ENCODE measurements around the gene ZNF143. TPM values are rescaled to one million over a fixed set of nuclear protein-coding genes. Genes with fewer than 3 reads are reported as not detected.
"Not testable (repeated sequence)": the region's sequence is repeated elsewhere in the genome, so short reads cannot be mapped to it uniquely, and the experiment has no call there.

ZNF143 gene
- total RNA-seq, 1 donor from 2014 or later: 30.3 TPM

GRCh38 chr11:9530901-9531625 is 70.3 kb downstream of the ZNF143 start:
- no peak for DNase-seq (ENCODE audit: low spot score)
- Mint-ChIP-seq H3K27ac (no peak overlapping the region), H3K4me3 (no peak overlapping the region), H3K27me3 (ENCODE audit: insufficient read depth) (no peaks in the 10 kb centered on the region), H3K36me3 (ENCODE audit: low read depth) (peaks cover 12% of the 10 kb centered on the region), H3K9me3 (no peaks in the 10 kb centered on the region), H3K4me1 (ENCODE audit: low read depth) (no peaks in the 10 kb centered on the region)
- intact Hi-C loops (cut with micrococcal nuclease): loop anchor here (10.0 kb wide), 1 partner anchor 774 kb away; the partner anchor contains the start of gene ADM

GRCh38 chr11:9533058-9533457 is 72.2 kb downstream of the ZNF143 start:
- peaks cover 2% of the 10 kb centered on the region for H3K36me3 Mint-ChIP-seq (ENCODE audit: low read depth)
- no peak overlapping the region for H3K27ac Mint-ChIP-seq
- no peaks in the 10 kb centered on the region for H3K27me3 Mint-ChIP-seq (ENCODE audit: insufficient read depth)
- no peaks in the 10 kb centered on the region for H3K4me1 Mint-ChIP-seq (ENCODE audit: low read depth)
- H3K9me3 Mint-ChIP-seq: no peaks in the 10 kb centered on the region
- no peak for DNase-seq (ENCODE audit: low spot score)
- intact Hi-C loops (cut with micrococcal nuclease): loop anchor here (10.0 kb wide), 1 partner anchor 772 kb away; the partner anchor contains the start of gene ADM
- no peak overlapping the region for H3K4me3 Mint-ChIP-seq

GRCh38 chr11:9533736-9534473 is 73.1 kb downstream of the ZNF143 start:
- DNase-seq (ENCODE audit: low spot score): no peak
- Mint-ChIP-seq H3K4me3 (no peak overlapping the region), H3K36me3 (ENCODE audit: low read depth) (no peaks in the 10 kb centered on the region), H3K27ac (no peak overlapping the region), H3K4me1 (ENCODE audit: low read depth) (no peaks in the 10 kb centered on the region), H3K9me3 (no peaks in the 10 kb centered on the region), H3K27me3 (ENCODE audit: insufficient read depth) (no peaks in the 10 kb centered on the region)
- intact Hi-C loops (cut with micrococcal nuclease): loop anchor here (10.0 kb wide), 1 partner anchor 771 kb away; the partner anchor contains the start of gene ADM

GRCh38 chr11:9535189-9535781 is 74.5 kb downstream of the ZNF143 start:
- Mint-ChIP-seq H3K36me3 (ENCODE audit: low read depth) (no peaks in the 10 kb centered on the region), H3K4me3 (no peak overlapping the region), H3K9me3 (no peaks in the 10 kb centered on the region), H3K27me3 (ENCODE audit: insufficient read depth) (no peaks in the 10 kb centered on the region), H3K27ac (no peak overlapping the region), H3K4me1 (ENCODE audit: low read depth) (no peaks in the 10 kb centered on the region)
- peak; percentile 59 for DNase-seq (ENCODE audit: low spot score)
- intact Hi-C loops (cut with micrococcal nuclease): loop anchor here (1.0 to 10.0 kb wide), 4 partner anchors 40 to 770 kb away; partner anchors contain the start of gene ADM

GRCh38 chr11:9538548-9538947 is 77.7 kb downstream of the ZNF143 start:
- Mint-ChIP-seq H3K27me3 (ENCODE audit: insufficient read depth) (no peaks in the 10 kb centered on the region), H3K4me1 (ENCODE audit: low read depth) (no peaks in the 10 kb centered on the region), H3K4me3 (no peak overlapping the region), H3K36me3 (ENCODE audit: low read depth) (no peaks in the 10 kb centered on the region), H3K9me3 (no peaks in the 10 kb centered on the region), H3K27ac (no peak overlapping the region)
- DNase-seq (ENCODE audit: low spot score): no peak
- intact Hi-C loops (cut with micrococcal nuclease): loop anchor here (10.0 kb wide), 1 partner anchor 766 kb away; the partner anchor contains the start of gene ADM

- H3K4me1 Mint-ChIP-seq (ENCODE audit: low read depth); DNase-seq (ENCODE audit: low spot score); H3K27ac Mint-ChIP-seq; H3K4me3 Mint-ChIP-seq; H3K36me3 Mint-ChIP-seq (ENCODE audit: low read depth); intact Hi-C loops (cut with micrococcal nuclease); H3K9me3 Mint-ChIP-seq; H3K27me3 Mint-ChIP-seq (ENCODE audit: insufficient read depth): not testable (repeated sequence)
Measured at GRCh38 chr11:9549216-9549615, 88.4 kb downstream of the ZNF143 start.

- H3K27me3 Mint-ChIP-seq (ENCODE audit: insufficient read depth): peaks cover 1% of the 10 kb centered on the region
- no peak for DNase-seq (ENCODE audit: low spot score)
Measured at GRCh38 chr11:9550191-9550628, 89.4 kb downstream of the ZNF143 start.

GRCh38 chr11:9561279-9561982 is 100.6 kb downstream of the ZNF143 start:
- Mint-ChIP-seq H3K4me3 (no peak overlapping the region), H3K9me3 (peaks cover 24% of the 10 kb centered on the region), H3K36me3 (ENCODE audit: low read depth) (peaks cover 15% of the 10 kb centered on the region), H3K27ac (no peak overlapping the region), H3K4me1 (ENCODE audit: low read depth) (peaks cover 24% of the 10 kb centered on the region), H3K27me3 (ENCODE audit: insufficient read depth) (no peaks in the 10 kb centered on the region)
- no peak for DNase-seq (ENCODE audit: low spot score)
- intact Hi-C loops (cut with micrococcal nuclease): no loop called here

More at GRCh38 chr11:9550191-9550628, 89.4 kb downstream of the ZNF143 start:
- no peaks in the 10 kb centered on the region for H3K4me1 Mint-ChIP-seq (ENCODE audit: low read depth)
- no peak overlapping the region for H3K27ac Mint-ChIP-seq
- H3K9me3 Mint-ChIP-seq: no peaks in the 10 kb centered on the region
- intact Hi-C loops (cut with micrococcal nuclease): no loop called here
- H3K4me3 Mint-ChIP-seq: no peak overlapping the region
- H3K36me3 Mint-ChIP-seq (ENCODE audit: low read depth): no peaks in the 10 kb centered on the region

- Mint-ChIP-seq H3K4me3 (no peak overlapping the region), H3K27ac (no peak overlapping the region), H3K27me3 (ENCODE audit: insufficient read depth) (no peaks in the 10 kb centered on the region), H3K36me3 (ENCODE audit: low read depth) (peaks cover 13% of the 10 kb centered on the region), H3K9me3 (peaks cover 24% of the 10 kb centered on the region), H3K4me1 (ENCODE audit: low read depth) (peaks cover 27% of the 10 kb centered on the region)
- DNase-seq (ENCODE audit: low spot score): no peak
- intact Hi-C loops (cut with micrococcal nuclease): no loop called here
Measured at GRCh38 chr11:9562716-9563115, 101.9 kb downstream of the ZNF143 start.

- no peak for DNase-seq (ENCODE audit: low spot score)
- H3K27ac Mint-ChIP-seq: no peak overlapping the region
Measured at GRCh38 chr11:9563196-9563730, 102.5 kb downstream of the ZNF143 start.

GRCh38 chr11:9565822-9566560 is 105.2 kb downstream of the ZNF143 start:
- intact Hi-C loops (cut with micrococcal nuclease): loop anchor here (1.0 to 5.0 kb wide), 7 partner anchors 9 to 1291 kb away; partner anchors contain the start of genes AMPD3 and ZBED5
- H3K27ac Mint-ChIP-seq: peak overlapping the region; percentile 82
- peaks cover 11% of the 10 kb centered on the region for H3K9me3 Mint-ChIP-seq
- H3K4me1 Mint-ChIP-seq (ENCODE audit: low read depth): peaks cover 37% of the 10 kb centered on the region
- peak; percentile 67 for DNase-seq (ENCODE audit: low spot score)
- peaks cover 4% of the 10 kb centered on the region for H3K27me3 Mint-ChIP-seq (ENCODE audit: insufficient read depth)
- peaks cover 9% of the 10 kb centered on the region for H3K36me3 Mint-ChIP-seq (ENCODE audit: low read depth)
- peak overlapping the region; percentile 13 for H3K4me3 Mint-ChIP-seq

More at GRCh38 chr11:9563196-9563730, 102.5 kb downstream of the ZNF143 start:
- H3K4me1 Mint-ChIP-seq (ENCODE audit: low read depth): peaks cover 29% of the 10 kb centered on the region
- peaks cover 13% of the 10 kb centered on the region for H3K36me3 Mint-ChIP-seq (ENCODE audit: low read depth)
- intact Hi-C loops (cut with micrococcal nuclease): no loop called here
- H3K27me3 Mint-ChIP-seq (ENCODE audit: insufficient read depth): no peaks in the 10 kb centered on the region
- peaks cover 24% of the 10 kb centered on the region for H3K9me3 Mint-ChIP-seq
- H3K4me3 Mint-ChIP-seq: no peak overlapping the region
